ENCODE results near the gene GBA2.
A peak's percentile ranks its signal among the peaks of the same experiment; 100 is the strongest.

Gene GBA2

GRCh38 chr9:35754264-35754663 lies 5.2 kb upstream of the GBA2 start, which contains the start of gene MSMP:
MSMP (minus strand) TSS chr9:35754276; CDS start chr9:35754129, 147 bp downstream.
- Histone ChIP-seq H3K9me3 (ENCODE audit: control insufficient read depth, insufficient read depth, low read length) (no peaks in the 10 kb centered on the region), H3K4me3 (ENCODE audit: low read depth, low read length) (no peak within 1 kb of the TSS), H3K36me3 (ENCODE audit: control insufficient read depth, insufficient read depth, low read length) (peaks cover 35% of the 10 kb centered on the region), H3K27me3 (ENCODE audit: control insufficient read depth, insufficient read depth, low read length) (no peaks in the 10 kb centered on the region), H3K4me1 (ENCODE audit: control insufficient read depth, insufficient read depth, low read length) (peaks cover 14% of the 10 kb centered on the region; the same call in 1 of the 2 replicates), H3K27ac (ENCODE audit: low read depth, low read length) (no peak within 1 kb of the TSS), H3K9ac (ENCODE audit: low read depth, low read length) (no peak within 1 kb of the TSS)

GRCh38 chr9:35753466-35753865 lies 4.4 kb upstream of the GBA2 start:
- H3K27ac ChIP-seq (ENCODE audit: low read depth, low read length), result no peak overlapping the region
- H3K9me3 ChIP-seq (ENCODE audit: control insufficient read depth, insufficient read depth, low read length), result no peaks in the 10 kb centered on the region
- H3K27me3 ChIP-seq (ENCODE audit: control insufficient read depth, insufficient read depth, low read length), result no peaks in the 10 kb centered on the region
- no peak overlapping the region for H3K4me3 ChIP-seq (ENCODE audit: low read depth, low read length)
- no peak overlapping the region for H3K9ac ChIP-seq (ENCODE audit: low read depth, low read length)
- H3K36me3 ChIP-seq (ENCODE audit: control insufficient read depth, insufficient read depth, low read length), result peaks cover 35% of the 10 kb centered on the region
- 0 out of 2 replicates have a peak, but pooled peaks cover 11% of the 10 kb centered on the region for H3K4me1 ChIP-seq (ENCODE audit: control insufficient read depth, insufficient read depth, low read length)

- no peak overlapping the region for H3K27ac ChIP-seq (ENCODE audit: low read depth, low read length)
- no peaks in the 10 kb centered on the region for H3K9me3 ChIP-seq (ENCODE audit: control insufficient read depth, insufficient read depth, low read length)
- peak overlapping the region; percentile 95 for H3K4me3 ChIP-seq (ENCODE audit: low read depth, low read length)
- peaks cover 44% of the 10 kb centered on the region for H3K36me3 ChIP-seq (ENCODE audit: control insufficient read depth, insufficient read depth, low read length)
- no peaks in the 10 kb centered on the region for H3K27me3 ChIP-seq (ENCODE audit: control insufficient read depth, insufficient read depth, low read length)
- peaks cover 15% of the 10 kb centered on the region for H3K4me1 ChIP-seq (ENCODE audit: control insufficient read depth, insufficient read depth, low read length)
- no peak overlapping the region for H3K9ac ChIP-seq (ENCODE audit: low read depth, low read length)
These were observed 1.2 kb upstream of the GBA2 start for GRCh38 chr9:35750256-35750531.

GRCh38 chr9:35749515-35750255 lies 657 bp upstream of the GBA2 start:
- Histone ChIP-seq H3K9ac (ENCODE audit: low read depth, low read length) (peak overlapping the region; percentile 54), H3K9me3 (ENCODE audit: control insufficient read depth, insufficient read depth, low read length) (no peaks in the 10 kb centered on the region), H3K36me3 (ENCODE audit: control insufficient read depth, insufficient read depth, low read length) (peaks cover 46% of the 10 kb centered on the region), H3K27ac (ENCODE audit: low read depth, low read length) (peak overlapping the region; percentile 92), H3K4me3 (ENCODE audit: low read depth, low read length) (peak overlapping the region; percentile 95), H3K27me3 (ENCODE audit: control insufficient read depth, insufficient read depth, low read length) (no peaks in the 10 kb centered on the region), H3K4me1 (ENCODE audit: control insufficient read depth, insufficient read depth, low read length) (peaks cover 15% of the 10 kb centered on the region)

GRCh38 chr9:35748242-35748857 lies 678 bp downstream of the GBA2 start:
- Histone ChIP-seq H3K4me3 (ENCODE audit: low read depth, low read length) (peak overlapping the region; percentile 95), H3K27ac (ENCODE audit: low read depth, low read length) (peak overlapping the region; percentile 92), H3K27me3 (ENCODE audit: control insufficient read depth, insufficient read depth, low read length) (no peaks in the 10 kb centered on the region), H3K9me3 (ENCODE audit: control insufficient read depth, insufficient read depth, low read length) (no peaks in the 10 kb centered on the region), H3K4me1 (ENCODE audit: control insufficient read depth, insufficient read depth, low read length) (peaks cover 15% of the 10 kb centered on the region), H3K9ac (ENCODE audit: low read depth, low read length) (peak overlapping the region; percentile 64), H3K36me3 (ENCODE audit: control insufficient read depth, insufficient read depth, low read length) (peaks cover 53% of the 10 kb centered on the region)

GRCh38 chr9:35746583-35746982 lies 2.4 kb downstream of the GBA2 start:
- Histone ChIP-seq H3K27ac (ENCODE audit: low read depth, low read length) (no peak overlapping the region), H3K9ac (ENCODE audit: low read depth, low read length) (no peak overlapping the region)

GRCh38 chr9:35745569-35745968 lies 3.5 kb downstream of the GBA2 start:
- Histone ChIP-seq H3K9ac (ENCODE audit: low read depth, low read length) (no peak overlapping the region), H3K27ac (ENCODE audit: low read depth, low read length) (no peak overlapping the region), H3K36me3 (ENCODE audit: control insufficient read depth, insufficient read depth, low read length) (peaks cover 50% of the 10 kb centered on the region), H3K27me3 (ENCODE audit: control insufficient read depth, insufficient read depth, low read length) (no peaks in the 10 kb centered on the region), H3K9me3 (ENCODE audit: control insufficient read depth, insufficient read depth, low read length) (no peaks in the 10 kb centered on the region), H3K4me1 (ENCODE audit: control insufficient read depth, insufficient read depth, low read length) (peaks cover 15% of the 10 kb centered on the region), H3K4me3 (ENCODE audit: low read depth, low read length) (no peak overlapping the region)

More at GRCh38 chr9:35746583-35746982, 2.4 kb downstream of the GBA2 start:
- H3K27me3 ChIP-seq (ENCODE audit: control insufficient read depth, insufficient read depth, low read length), result no peaks in the 10 kb centered on the region
- H3K4me1 ChIP-seq (ENCODE audit: control insufficient read depth, insufficient read depth, low read length), result peaks cover 15% of the 10 kb centered on the region
- peak overlapping the region; percentile 95 for H3K4me3 ChIP-seq (ENCODE audit: low read depth, low read length)
- peaks cover 53% of the 10 kb centered on the region for H3K36me3 ChIP-seq (ENCODE audit: control insufficient read depth, insufficient read depth, low read length)
- H3K9me3 ChIP-seq (ENCODE audit: control insufficient read depth, insufficient read depth, low read length), result no peaks in the 10 kb centered on the region

GRCh38 chr9:35743880-35744518 lies 5.0 kb downstream of the GBA2 start:
- Histone ChIP-seq H3K27me3 (ENCODE audit: control insufficient read depth, insufficient read depth, low read length) (no peaks in the 10 kb centered on the region), H3K27ac (ENCODE audit: low read depth, low read length) (no peak overlapping the region), H3K4me3 (ENCODE audit: low read depth, low read length) (no peak overlapping the region), H3K9me3 (ENCODE audit: control insufficient read depth, insufficient read depth, low read length) (no peaks in the 10 kb centered on the region), H3K36me3 (ENCODE audit: control insufficient read depth, insufficient read depth, low read length) (peaks cover 65% of the 10 kb centered on the region), H3K9ac (ENCODE audit: low read depth, low read length) (no peak overlapping the region), H3K4me1 (ENCODE audit: control insufficient read depth, insufficient read depth, low read length) (peaks cover 11% of the 10 kb centered on the region)

GRCh38 chr9:35743452-35743851 lies 5.6 kb downstream of the GBA2 start:
- no peak overlapping the region for H3K9ac ChIP-seq (ENCODE audit: low read depth, low read length)
- H3K27ac ChIP-seq (ENCODE audit: low read depth, low read length), result no peak overlapping the region
- peaks cover 11% of the 10 kb centered on the region for H3K4me1 ChIP-seq (ENCODE audit: control insufficient read depth, insufficient read depth, low read length)
- H3K27me3 ChIP-seq (ENCODE audit: control insufficient read depth, insufficient read depth, low read length), result no peaks in the 10 kb centered on the region
- H3K36me3 ChIP-seq (ENCODE audit: control insufficient read depth, insufficient read depth, low read length), result peaks cover 71% of the 10 kb centered on the region
- H3K4me3 ChIP-seq (ENCODE audit: low read depth, low read length), result no peak overlapping the region
- no peaks in the 10 kb centered on the region for H3K9me3 ChIP-seq (ENCODE audit: control insufficient read depth, insufficient read depth, low read length)

- Histone ChIP-seq H3K4me1 (ENCODE audit: control insufficient read depth, insufficient read depth, low read length) (no peaks in the 10 kb centered on the region), H3K4me3 (ENCODE audit: low read depth, low read length) (no peak overlapping the region), H3K27me3 (ENCODE audit: control insufficient read depth, insufficient read depth, low read length) (no peaks in the 10 kb centered on the region), H3K9me3 (ENCODE audit: control insufficient read depth, insufficient read depth, low read length) (no peaks in the 10 kb centered on the region), H3K9ac (ENCODE audit: low read depth, low read length) (no peak overlapping the region), H3K27ac (ENCODE audit: low read depth, low read length) (no peak overlapping the region), H3K36me3 (ENCODE audit: control insufficient read depth, insufficient read depth, low read length) (peaks cover 85% of the 10 kb centered on the region)
These were observed 7.3 kb downstream of the GBA2 start for GRCh38 chr9:35741740-35742139.

- Histone ChIP-seq H3K27ac (ENCODE audit: low read depth, low read length) (no peak overlapping the region), H3K36me3 (ENCODE audit: control insufficient read depth, insufficient read depth, low read length) (peaks cover 94% of the 10 kb centered on the region)
These were observed 8.8 kb downstream of the GBA2 start for GRCh38 chr9:35740243-35740642.

More at GRCh38 chr9:35740243-35740642, 8.8 kb downstream of the GBA2 start:
- no peaks in the 10 kb centered on the region for H3K9me3 ChIP-seq (ENCODE audit: control insufficient read depth, insufficient read depth, low read length)
- no peaks in the 10 kb centered on the region for H3K27me3 ChIP-seq (ENCODE audit: control insufficient read depth, insufficient read depth, low read length)
- H3K4me3 ChIP-seq (ENCODE audit: low read depth, low read length), result no peak overlapping the region
- no peaks in the 10 kb centered on the region for H3K4me1 ChIP-seq (ENCODE audit: control insufficient read depth, insufficient read depth, low read length)
- no peak overlapping the region for H3K9ac ChIP-seq (ENCODE audit: low read depth, low read length)

Data from HUES48 (cell line).